ENCODE results near the gene NCS1.

NCS1 gene

GRCh38 chr9:130215341-130216119 is 43.3 kb downstream of the NCS1 start:
- no peak for DNase-seq

GRCh38 chr9:130217838-130218237 is 45.6 kb downstream of the NCS1 start:
- no peak for DNase-seq

GRCh38 chr9:130219661-130220096 is 47.5 kb downstream of the NCS1 start:
- no peak for DNase-seq

GRCh38 chr9:130220352-130220751 is 48.1 kb downstream of the NCS1 start:
- no peak for DNase-seq

GRCh38 chr9:130222833-130223232 is 50.6 kb downstream of the NCS1 start:
- no peak for DNase-seq

- no peak for DNase-seq
Observed at GRCh38 chr9:130225071-130225470, 52.9 kb downstream of the NCS1 start.

- no peak for DNase-seq
Observed at GRCh38 chr9:130225586-130225985, 53.4 kb downstream of the NCS1 start.

- DNase-seq, result no peak
Observed at GRCh38 chr9:130226112-130226511, 53.9 kb downstream of the NCS1 start.

- DNase-seq, result no peak
Observed at GRCh38 chr9:130227833-130228232, 55.6 kb downstream of the NCS1 start.

GRCh38 chr9:130229759-130230158 is 57.6 kb downstream of the NCS1 start:
- DNase-seq, result no peak

GRCh38 chr9:130230631-130231030 is 58.4 kb downstream of the NCS1 start:
- DNase-seq, result no peak

- no peak for DNase-seq
Observed at GRCh38 chr9:130232899-130233586, 60.8 kb downstream of the NCS1 start.

- DNase-seq, result no peak
Observed at GRCh38 chr9:130233587-130233945, 61.4 kb downstream of the NCS1 start.

- no peak for DNase-seq
Observed at GRCh38 chr9:130234340-130235260, 62.4 kb downstream of the NCS1 start.

- DNase-seq, result peak; percentile 83
Observed at GRCh38 chr9:130235558-130236435, 63.6 kb downstream of the NCS1 start.

- DNase-seq, result no peak
Observed at GRCh38 chr9:130236436-130236985, 64.3 kb downstream of the NCS1 start.

- DNase-seq, result no peak
Observed at GRCh38 chr9:130237076-130237475, 64.9 kb downstream of the NCS1 start.

GRCh38 chr9:130237763-130238524 is 65.7 kb downstream of the NCS1 start:
- DNase-seq, result no peak

- no peak for DNase-seq
Observed at GRCh38 chr9:130239363-130239695, 67.1 kb downstream of the NCS1 start.

- peak; percentile 72 to 74 for DNase-seq
Observed at GRCh38 chr9:130239741-130240241, 67.6 kb downstream of the NCS1 start.

Measured in activated T-cell treated with anti-CD3 and anti-CD28 coated beads, Interleukin-2, amount 50 U/mL, for 48 hours (primary cell).